ENCODE data around the gene ETF1. TPM values are rescaled to one million over a fixed set of nuclear protein-coding genes. Genes with fewer than 3 reads are reported as not detected.

The ETF1 gene
- total RNA-seq, 1 donor from 2014 or later, result 153 TPM

- no peak overlapping the region for H3K27ac Mint-ChIP-seq (ENCODE audit: unreplicated experiment)
- Histone ChIP-seq H3K36me3 (ENCODE audit: insufficient read depth, low read length) (peaks cover 42% of the 10 kb centered on the region), H3K4me2 (ENCODE audit: low read length) (no peak overlapping the region), H2AFZ (ENCODE audit: low read depth, low read length) (no peak overlapping the region), H3K4me3 (ENCODE audit: insufficient read depth, low read depth, low read length) (no peak overlapping the region), H3K9ac (ENCODE audit: low read length) (no peak overlapping the region), H3K79me2 (ENCODE audit: insufficient read depth, low read length) (peaks cover 74% of the 10 kb centered on the region), H3K27me3 (ENCODE audit: insufficient read depth, low read length) (no peaks in the 10 kb centered on the region), H3K4me1 (ENCODE audit: insufficient read depth, low read length) (peaks cover 6% of the 10 kb centered on the region), H4K20me1 (ENCODE audit: insufficient read depth, low read length) (peaks cover 61% of the 10 kb centered on the region), H3K9me3 (ENCODE audit: insufficient read depth, low read depth, low read length) (no peaks in the 10 kb centered on the region), H3K27ac (ENCODE audit: low read depth, low read length) (no peak overlapping the region)
- TF ChIP-seq EZH2 (IDR thresholded peaks at IDR 0.05; ENCODE audit: insufficient read depth, low read length) (no peak), CTCF (IDR thresholded peaks at IDR 0.05; ENCODE audit: insufficient read depth, low read depth, low read length) (no peak)
- H3K4me3 Mint-ChIP-seq (ENCODE audit: unreplicated experiment), result no peak overlapping the region
- FAIRE-seq (no peak), DNase-seq (ENCODE audit: low read depth) (no peak)
- no peaks in the 10 kb centered on the region for H3K9me3 Mint-ChIP-seq (ENCODE audit: unreplicated experiment)
- no peaks in the 10 kb centered on the region for H3K27me3 Mint-ChIP-seq (ENCODE audit: low read depth, unreplicated experiment)
- H3K36me3 Mint-ChIP-seq (ENCODE audit: low read depth, unreplicated experiment), result peaks cover 15% of the 10 kb centered on the region
- H3K4me1 Mint-ChIP-seq (ENCODE audit: low read depth, unreplicated experiment), result peaks cover 13% of the 10 kb centered on the region
These were observed 25.6 kb downstream of the ETF1 start for GRCh38 chr5:138517437-138517836.

GRCh38 chr5:138515556-138516245, 27.3 kb downstream of the ETF1 start:
- Mint-ChIP-seq H3K27me3 (ENCODE audit: low read depth, unreplicated experiment) (no peaks in the 10 kb centered on the region), H3K4me1 (ENCODE audit: low read depth, unreplicated experiment) (peaks cover 13% of the 10 kb centered on the region), H3K36me3 (ENCODE audit: low read depth, unreplicated experiment) (peaks cover 18% of the 10 kb centered on the region), H3K4me3 (ENCODE audit: unreplicated experiment) (no peak overlapping the region), H3K27ac (ENCODE audit: unreplicated experiment) (no peak overlapping the region), H3K9me3 (ENCODE audit: unreplicated experiment) (no peaks in the 10 kb centered on the region)
- Histone ChIP-seq H4K20me1 (ENCODE audit: insufficient read depth, low read length) (peaks cover 59% of the 10 kb centered on the region), H3K4me2 (ENCODE audit: low read length) (no peak overlapping the region), H2AFZ (ENCODE audit: low read depth, low read length) (no peak overlapping the region), H3K79me2 (ENCODE audit: insufficient read depth, low read length) (peaks cover 66% of the 10 kb centered on the region), H3K27ac (ENCODE audit: low read depth, low read length) (no peak overlapping the region), H3K4me3 (ENCODE audit: insufficient read depth, low read depth, low read length) (no peak overlapping the region), H3K36me3 (ENCODE audit: insufficient read depth, low read length) (peaks cover 56% of the 10 kb centered on the region), H3K9ac (ENCODE audit: low read length) (no peak overlapping the region), H3K9me3 (ENCODE audit: insufficient read depth, low read depth, low read length) (no peaks in the 10 kb centered on the region), H3K4me1 (ENCODE audit: insufficient read depth, low read length) (peaks cover 6% of the 10 kb centered on the region), H3K27me3 (ENCODE audit: insufficient read depth, low read length) (no peaks in the 10 kb centered on the region)
- FAIRE-seq (no peak), DNase-seq (ENCODE audit: low read depth) (no peak)
- TF ChIP-seq CTCF (IDR thresholded peaks at IDR 0.05; ENCODE audit: insufficient read depth, low read depth, low read length) (no peak), EZH2 (IDR thresholded peaks at IDR 0.05; ENCODE audit: insufficient read depth, low read length) (no peak)

GRCh38 chr5:138514021-138514420, 29.0 kb downstream of the ETF1 start:
- no peak overlapping the region for H3K9ac ChIP-seq (ENCODE audit: low read length)
- TF ChIP-seq CTCF (IDR thresholded peaks at IDR 0.05; ENCODE audit: insufficient read depth, low read depth, low read length) (no peak), EZH2 (IDR thresholded peaks at IDR 0.05; ENCODE audit: insufficient read depth, low read length) (no peak)
- H3K4me1 Mint-ChIP-seq (ENCODE audit: low read depth, unreplicated experiment), result peaks cover 9% of the 10 kb centered on the region
- H3K36me3 ChIP-seq (ENCODE audit: insufficient read depth, low read length), result peaks cover 61% of the 10 kb centered on the region
- H2AFZ ChIP-seq (ENCODE audit: low read depth, low read length), result no peak overlapping the region
- peaks cover 23% of the 10 kb centered on the region for H3K36me3 Mint-ChIP-seq (ENCODE audit: low read depth, unreplicated experiment)
- H3K27me3 Mint-ChIP-seq (ENCODE audit: low read depth, unreplicated experiment), result no peaks in the 10 kb centered on the region
- peaks cover 56% of the 10 kb centered on the region for H3K79me2 ChIP-seq (ENCODE audit: insufficient read depth, low read length)
- H3K4me3 ChIP-seq (ENCODE audit: insufficient read depth, low read depth, low read length), result no peak overlapping the region
- DNase-seq (ENCODE audit: low read depth) (no peak), FAIRE-seq (no peak)
- H3K4me1 ChIP-seq (ENCODE audit: insufficient read depth, low read length), result peaks cover under 1% of the 10 kb centered on the region
- H3K4me3 Mint-ChIP-seq (ENCODE audit: unreplicated experiment), result no peak overlapping the region
- no peak overlapping the region for H3K27ac Mint-ChIP-seq (ENCODE audit: unreplicated experiment)
- no peak overlapping the region for H3K27ac ChIP-seq (ENCODE audit: low read depth, low read length)
- peaks cover 55% of the 10 kb centered on the region for H4K20me1 ChIP-seq (ENCODE audit: insufficient read depth, low read length)
- H3K9me3 ChIP-seq (ENCODE audit: insufficient read depth, low read depth, low read length), result no peaks in the 10 kb centered on the region
- no peaks in the 10 kb centered on the region for H3K27me3 ChIP-seq (ENCODE audit: insufficient read depth, low read length)
- H3K4me2 ChIP-seq (ENCODE audit: low read length), result no peak overlapping the region
- no peaks in the 10 kb centered on the region for H3K9me3 Mint-ChIP-seq (ENCODE audit: unreplicated experiment)

Data from astrocyte (in vitro differentiated cells and primary cell).